Hepatocyte (in vitro differentiated cells): ENCODE results near the gene STK4. TPM values are rescaled to one million over a fixed set of nuclear protein-coding genes. Genes with fewer than 3 reads are reported as not detected.

ENCODE experiments used
- DNase-seq: peaks from one replicate; pipeline ENCODE4 v3.0.0-alpha.2; 2016; ENCODE audit warnings: low spot score
- H2AFZ ChIP-seq: fragments of 200-600 bp; sonication (generic); 2 replicates; pipeline ENCODE4 v1.6.0; 2016; ENCODE audit warnings: antibody characterized with exemption, mild to moderate bottlenecking
- H3K27ac ChIP-seq: fragments of 200-600 bp; sonication (generic); 2 replicates; pipeline ENCODE4 v1.5.1; 2016; ENCODE audit warnings: mild to moderate bottlenecking
- H3K27me3 ChIP-seq: fragments of 200-600 bp; sonication (generic); 2 replicates; pipeline ENCODE4 v1.6.1; 2016
- H3K36me3 ChIP-seq: fragments of 200-600 bp; sonication (generic); replicated peaks from 2 replicates; pipeline ENCODE4 v1.5.1; 2016; ENCODE audit warnings: low read depth; ENCODE audit not compliant: insufficient read depth
- H3K4me1 ChIP-seq: fragments of 200-600 bp; sonication (generic); 2 replicates; pipeline ENCODE4 v1.5.1; 2016; ENCODE audit warnings: mild to moderate bottlenecking, moderate library complexity; ENCODE audit not compliant: insufficient read depth
- H3K4me2 ChIP-seq: fragments of 200-600 bp; sonication (generic); 2 replicates; pipeline ENCODE4 v1.6.0; 2016
- H3K4me3 ChIP-seq: fragments of 200-600 bp; sonication (generic); 2 replicates; pipeline ENCODE4 v1.5.1; 2016; ENCODE audit warnings: mild to moderate bottlenecking
- H3K79me2 ChIP-seq: fragments of 200-600 bp; sonication (generic); 2 replicates; pipeline ENCODE4 v1.6.0; 2017; ENCODE audit warnings: mild to moderate bottlenecking
- H3K9me2 ChIP-seq: fragments of 200-600 bp; sonication (generic); replicated peaks from 2 replicates; pipeline ENCODE4 v1.6.0; 2017; ENCODE audit warnings: mild to moderate bottlenecking; ENCODE audit not compliant: insufficient read depth
- H3K9me3 ChIP-seq: fragments of 200-600 bp; sonication (generic); 2 replicates; pipeline ENCODE4 v1.5.1; 2016; ENCODE audit warnings: low read depth, mild to moderate bottlenecking
- H4K20me1 ChIP-seq: fragments of 200-600 bp; sonication (generic); 2 replicates; pipeline ENCODE4 v1.6.0; 2016; ENCODE audit warnings: mild to moderate bottlenecking; ENCODE audit not compliant: insufficient read depth, poor library complexity, severe bottlenecking
- EZH2 ChIP-seq: fragments of 200-600 bp; sonication (generic); IDR thresholded peaks from 2 replicates; pipeline ENCODE4 v1.6.1; 2016; ENCODE audit warnings: antibody characterized with exemption, mild to moderate bottlenecking, borderline replicate concordance
- EZH2phosphoT487 ChIP-seq: fragments of 200-600 bp; sonication (generic); IDR thresholded peaks from one replicate; pipeline ENCODE4 v1.6.1; 2018; ENCODE audit warnings: antibody characterized with exemption, mild to moderate bottlenecking, low read depth, moderate library complexity; ENCODE audit not compliant: unreplicated experiment, severe bottlenecking
- WGBS: methylation state at CpG from one replicate; pipeline ENCODE4 v1.1.6; 2016; ENCODE audit warnings: low lambda C conversion rate; ENCODE audit errors: missing lambda C conversion rate; 5-methylcytosine and 5-hydroxymethylcytosine counted together
- polyA plus RNA-seq: library from polyadenylated mRNA; unstranded; fragments of >200 nt; fragmentation: Nextera tagmentation; extraction: Ambion mirVana; gene quantifications from 2 replicates; pipeline ENCODE4 v1.2.1, GENCODE V29; 2016
- total RNA-seq: library from RNA; depleted of rRNA; stranded (reverse); fragments of >200 nt; gene quantifications from 2 replicates; pipeline ENCODE4 v1.2.3, GENCODE V29; 2014
- TF ChIP-seq, protein P1 (sequence below): fragments of 200-600 bp; sonication (generic); IDR thresholded peaks from 2 replicates; pipeline ENCODE4 v1.5.1; 2016; ENCODE audit warnings: antibody characterized with exemption, mild to moderate bottlenecking; ENCODE audit not compliant: poor library complexity

The STK4 gene
- total and polyA plus RNA-seq, 2 experiments from 2014 or later, result 11.4 to 16.5 TPM

- Histone ChIP-seq H3K4me1 (no peaks in the 10 kb centered on the region), H3K4me3 (no peak overlapping the region), H2AFZ (no peak overlapping the region), H3K27me3 (no peaks in the 10 kb centered on the region), H3K79me2 (no peaks in the 10 kb centered on the region), H3K36me3 (no peaks in the 10 kb centered on the region), H3K9me3 (no peaks in the 10 kb centered on the region), H3K9me2 (no peaks in the 10 kb centered on the region), H3K4me2 (no peak overlapping the region), H4K20me1 (no peaks in the 10 kb centered on the region), H3K27ac (no peak overlapping the region)
- TF ChIP-seq EZH2, result no peak
- TF ChIP-seq EZH2phosphoT487, result no peak
- TF ChIP-seq, protein P1, sequence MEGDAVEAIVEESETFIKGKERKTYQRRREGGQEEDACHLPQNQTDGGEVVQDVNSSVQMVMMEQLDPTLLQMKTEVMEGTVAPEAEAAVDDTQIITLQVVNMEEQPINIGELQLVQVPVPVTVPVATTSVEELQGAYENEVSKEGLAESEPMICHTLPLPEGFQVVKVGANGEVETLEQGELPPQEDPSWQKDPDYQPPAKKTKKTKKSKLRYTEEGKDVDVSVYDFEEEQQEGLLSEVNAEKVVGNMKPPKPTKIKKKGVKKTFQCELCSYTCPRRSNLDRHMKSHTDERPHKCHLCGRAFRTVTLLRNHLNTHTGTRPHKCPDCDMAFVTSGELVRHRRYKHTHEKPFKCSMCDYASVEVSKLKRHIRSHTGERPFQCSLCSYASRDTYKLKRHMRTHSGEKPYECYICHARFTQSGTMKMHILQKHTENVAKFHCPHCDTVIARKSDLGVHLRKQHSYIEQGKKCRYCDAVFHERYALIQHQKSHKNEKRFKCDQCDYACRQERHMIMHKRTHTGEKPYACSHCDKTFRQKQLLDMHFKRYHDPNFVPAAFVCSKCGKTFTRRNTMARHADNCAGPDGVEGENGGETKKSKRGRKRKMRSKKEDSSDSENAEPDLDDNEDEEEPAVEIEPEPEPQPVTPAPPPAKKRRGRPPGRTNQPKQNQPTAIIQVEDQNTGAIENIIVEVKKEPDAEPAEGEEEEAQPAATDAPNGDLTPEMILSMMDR, result no peak
- 97% methylated on average over 8 of the region's 8 CpGs for WGBS
- no peak for DNase-seq
These were observed 33.4 kb upstream of the STK4 start for GRCh38 chr20:44932916-44933315.

DNA sequence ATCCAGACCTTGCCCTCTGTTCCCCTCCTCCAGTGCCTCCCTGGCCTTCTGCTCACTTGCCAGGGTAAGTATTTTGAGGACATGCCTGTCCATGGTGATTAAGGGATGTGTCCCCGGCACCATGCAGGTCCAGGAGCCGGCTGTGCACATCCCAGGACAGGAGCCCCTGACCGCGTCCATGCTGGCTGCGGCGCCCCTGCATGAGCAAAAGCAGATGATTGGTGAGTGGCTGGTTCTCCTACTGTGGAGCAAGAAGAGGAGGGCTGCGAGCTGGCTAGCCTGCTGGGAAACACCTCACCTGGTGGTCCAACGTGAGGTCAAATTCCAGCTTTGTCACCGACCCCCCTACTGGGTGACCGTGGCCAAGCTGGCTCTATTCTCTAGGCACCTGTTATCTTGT, 29.8 kb upstream of the STK4 start:
- no peak for DNase-seq
- Histone ChIP-seq H4K20me1 (no peaks in the 10 kb centered on the region), H3K4me3 (no peak overlapping the region), H3K9me3 (no peaks in the 10 kb centered on the region), H3K36me3 (no peaks in the 10 kb centered on the region), H3K4me2 (no peak overlapping the region), H3K9me2 (no peaks in the 10 kb centered on the region), H3K4me1 (no peaks in the 10 kb centered on the region), H3K79me2 (no peaks in the 10 kb centered on the region), H2AFZ (no peak overlapping the region), H3K27ac (no peak overlapping the region), H3K27me3 (no peaks in the 10 kb centered on the region)
- no peak for TF ChIP-seq EZH2phosphoT487
- no peak for TF ChIP-seq EZH2
- TF ChIP-seq, protein P1, result no peak
- 97% methylated on average over 10 of the region's 10 CpGs for WGBS

GRCh38 chr20:44938637-44939036, 27.7 kb upstream of the STK4 start:
- DNase-seq, result no peak
- Histone ChIP-seq H2AFZ (no peak overlapping the region), H4K20me1 (no peaks in the 10 kb centered on the region), H3K4me3 (no peak overlapping the region), H3K4me1 (no peaks in the 10 kb centered on the region), H3K27ac (no peak overlapping the region), H3K4me2 (no peak overlapping the region), H3K27me3 (no peaks in the 10 kb centered on the region), H3K9me3 (no peaks in the 10 kb centered on the region), H3K9me2 (no peaks in the 10 kb centered on the region), H3K36me3 (no peaks in the 10 kb centered on the region), H3K79me2 (no peaks in the 10 kb centered on the region)
- 90% methylated on average over 9 of the region's 9 CpGs for WGBS
- TF ChIP-seq EZH2phosphoT487 (no peak), EZH2 (no peak)
- TF ChIP-seq, protein P1, result no peak

GRCh38 chr20:44941120-44941691, 25.1 kb upstream of the STK4 start:
- Histone ChIP-seq H2AFZ (no peak overlapping the region), H3K4me1 (no peaks in the 10 kb centered on the region), H3K27ac (no peak overlapping the region), H3K9me2 (no peaks in the 10 kb centered on the region), H3K9me3 (no peaks in the 10 kb centered on the region), H3K36me3 (no peaks in the 10 kb centered on the region), H3K4me2 (no peak overlapping the region), H4K20me1 (no peaks in the 10 kb centered on the region), H3K79me2 (no peaks in the 10 kb centered on the region), H3K4me3 (no peak overlapping the region), H3K27me3 (no peaks in the 10 kb centered on the region)
- DNase-seq, result no peak
- WGBS, result 86% methylated on average over 7 of the region's 7 CpGs
- TF ChIP-seq EZH2phosphoT487 (no peak), EZH2 (no peak)
- TF ChIP-seq, protein P1, result no peak
